HG03095 (cell line): ENCODE results near the gene CACUL1.
"Not testable (repeated sequence)": the region's sequence is repeated elsewhere in the genome, so short reads cannot be mapped to it uniquely, and the experiment has no call there.

Experiments used
- ATAC-seq: cut with Tn5 transposase; IDR thresholded peaks from one replicate; pipeline ENCODE4 v1.9.1; 2021; ENCODE audit warnings: moderate library complexity; ENCODE audit not compliant: unreplicated experiment

Gene CACUL1

GRCh38 chr10:118658168-118658567 lies 96.6 kb downstream of the CACUL1 start:
- not testable (repeated sequence) for ATAC-seq

- ATAC-seq: not testable (repeated sequence)
Measured at GRCh38 chr10:118645294-118645693, 109.5 kb downstream of the CACUL1 start.

GRCh38 chr10:118642228-118642627 lies 112.5 kb downstream of the CACUL1 start:
- no peak for ATAC-seq

GRCh38 chr10:118638680-118639079 lies 116.1 kb downstream of the CACUL1 start:
- no peak for ATAC-seq

GRCh38 chr10:118635674-118636402 lies 118.9 kb downstream of the CACUL1 start:
- ATAC-seq: no peak

GRCh38 chr10:118633786-118634185 lies 121.0 kb downstream of the CACUL1 start:
- ATAC-seq: no peak

GRCh38 chr10:118629211-118629610 lies 125.6 kb downstream of the CACUL1 start:
- no peak for ATAC-seq

GRCh38 chr10:118628397-118628796 lies 126.4 kb downstream of the CACUL1 start:
- no peak for ATAC-seq

GRCh38 chr10:118626953-118627352 lies 127.8 kb downstream of the CACUL1 start:
- no peak for ATAC-seq
